ENCODE data around the gene GSE1. TPM values are rescaled to one million over a fixed set of nuclear protein-coding genes. Genes with fewer than 3 reads are reported as not detected.

The GSE1 gene
- total and polyA plus RNA-seq, 2 experiments from 2014 or later, result 27.9 to 43.5 TPM

DNA sequence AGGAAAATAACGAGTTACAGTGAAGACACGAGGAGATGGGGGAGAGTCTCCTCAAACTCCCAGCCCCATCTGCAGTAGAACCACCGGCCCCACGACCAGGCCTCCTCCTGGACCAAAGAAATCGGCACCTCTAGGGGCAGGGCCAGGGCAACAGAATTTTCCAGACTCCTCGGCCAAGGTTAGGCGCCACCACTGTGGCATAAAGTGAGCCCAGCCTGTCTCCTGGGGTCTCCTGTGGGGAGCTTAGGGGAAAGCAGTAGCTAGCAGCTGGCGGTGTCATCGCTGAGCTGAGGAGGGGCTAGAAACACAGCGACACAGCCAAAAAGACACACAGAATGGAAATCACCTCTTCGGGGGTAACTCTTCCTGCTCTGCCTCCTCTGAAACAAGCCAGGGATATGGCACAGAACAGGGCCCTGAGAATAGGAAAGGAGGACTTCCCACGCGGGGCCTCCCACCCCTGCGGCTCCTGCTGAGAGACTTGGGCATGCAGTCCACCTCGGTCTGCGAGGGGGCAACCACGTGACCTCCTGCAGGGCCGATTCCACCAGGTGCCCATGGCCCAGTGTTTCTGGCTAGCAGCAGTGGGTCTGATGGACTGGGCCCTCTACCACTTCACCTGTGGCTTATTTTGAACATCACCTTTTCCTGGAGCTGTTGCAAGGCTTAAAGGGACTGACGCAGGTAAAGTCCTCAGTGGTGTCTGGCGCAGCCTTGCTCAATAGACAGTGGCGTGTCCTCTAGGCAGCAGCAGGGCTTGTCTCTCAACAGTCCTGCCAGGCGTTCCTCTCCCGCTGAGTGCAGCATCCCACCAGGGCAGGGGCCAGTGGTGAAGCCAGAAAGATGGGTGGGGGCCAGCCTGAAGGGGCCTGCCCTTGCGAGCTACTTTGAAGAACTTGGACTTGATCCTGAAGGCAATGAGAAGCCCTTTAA, 82.3 kb downstream of the GSE1 start:
- Histone ChIP-seq H3K4me1 (ENCODE audit: insufficient read depth) (no peaks in the 10 kb centered on the region), H3K27me3 (no peaks in the 10 kb centered on the region)
- 87% methylated on average over 24 of the region's 24 CpGs for WGBS (ENCODE audit: low lambda C conversion rate, missing lambda C conversion rate)

DNA sequence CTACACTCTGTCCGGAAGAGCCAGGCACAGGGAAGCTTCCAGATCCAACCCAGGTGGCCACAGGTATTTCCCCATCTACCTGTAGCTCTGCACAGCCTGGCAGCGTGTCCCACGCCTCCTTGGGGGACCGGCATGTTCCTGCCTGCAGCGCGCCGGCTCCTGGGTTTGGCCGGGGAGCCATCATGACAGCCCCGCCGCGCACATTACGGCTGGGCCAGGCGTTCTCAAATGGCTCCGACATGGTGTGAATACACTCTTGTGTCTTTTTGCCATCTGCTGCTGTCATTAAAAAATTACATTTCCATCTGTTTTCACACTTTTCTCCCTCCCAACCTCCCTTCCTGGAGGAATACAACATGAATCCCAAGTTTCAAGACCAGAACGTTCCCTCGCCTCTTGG, 83.7 kb downstream of the GSE1 start:
- no peak overlapping the region for H3K4me3 ChIP-seq
- no peaks in the 10 kb centered on the region for H4K20me1 ChIP-seq (ENCODE audit: insufficient read depth, poor library complexity, severe bottlenecking)
- H2AFZ ChIP-seq, result no peak overlapping the region
- H3K27me3 ChIP-seq, result no peaks in the 10 kb centered on the region
- H3K9me3 ChIP-seq (ENCODE audit: low read depth), result no peaks in the 10 kb centered on the region
- no peaks in the 10 kb centered on the region for H3K36me3 ChIP-seq (replicated peaks; ENCODE audit: insufficient read depth, low read depth)
- H3K79me2 ChIP-seq, result no peaks in the 10 kb centered on the region
- TF ChIP-seq, protein P1, sequence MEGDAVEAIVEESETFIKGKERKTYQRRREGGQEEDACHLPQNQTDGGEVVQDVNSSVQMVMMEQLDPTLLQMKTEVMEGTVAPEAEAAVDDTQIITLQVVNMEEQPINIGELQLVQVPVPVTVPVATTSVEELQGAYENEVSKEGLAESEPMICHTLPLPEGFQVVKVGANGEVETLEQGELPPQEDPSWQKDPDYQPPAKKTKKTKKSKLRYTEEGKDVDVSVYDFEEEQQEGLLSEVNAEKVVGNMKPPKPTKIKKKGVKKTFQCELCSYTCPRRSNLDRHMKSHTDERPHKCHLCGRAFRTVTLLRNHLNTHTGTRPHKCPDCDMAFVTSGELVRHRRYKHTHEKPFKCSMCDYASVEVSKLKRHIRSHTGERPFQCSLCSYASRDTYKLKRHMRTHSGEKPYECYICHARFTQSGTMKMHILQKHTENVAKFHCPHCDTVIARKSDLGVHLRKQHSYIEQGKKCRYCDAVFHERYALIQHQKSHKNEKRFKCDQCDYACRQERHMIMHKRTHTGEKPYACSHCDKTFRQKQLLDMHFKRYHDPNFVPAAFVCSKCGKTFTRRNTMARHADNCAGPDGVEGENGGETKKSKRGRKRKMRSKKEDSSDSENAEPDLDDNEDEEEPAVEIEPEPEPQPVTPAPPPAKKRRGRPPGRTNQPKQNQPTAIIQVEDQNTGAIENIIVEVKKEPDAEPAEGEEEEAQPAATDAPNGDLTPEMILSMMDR (IDR thresholded peaks at IDR 0.05; ENCODE audit: poor library complexity), result no peak
- 94% methylated on average over 16 of the region's 16 CpGs for WGBS (ENCODE audit: low lambda C conversion rate, missing lambda C conversion rate)
- DNase-seq (ENCODE audit: low spot score), result no peak
- no peaks in the 10 kb centered on the region for H3K9me2 ChIP-seq (replicated peaks; ENCODE audit: insufficient read depth)
- no peak overlapping the region for H3K27ac ChIP-seq
- no peaks in the 10 kb centered on the region for H3K4me1 ChIP-seq (ENCODE audit: insufficient read depth)
- no peak overlapping the region for H3K4me2 ChIP-seq

More for the DNA sequence above, 82.3 kb downstream of the GSE1 start:
- Histone ChIP-seq H3K4me3 (no peak overlapping the region), H3K9me2 (replicated peaks; ENCODE audit: insufficient read depth) (no peaks in the 10 kb centered on the region), H4K20me1 (ENCODE audit: insufficient read depth, poor library complexity, severe bottlenecking) (no peaks in the 10 kb centered on the region), H3K9me3 (ENCODE audit: low read depth) (no peaks in the 10 kb centered on the region), H3K36me3 (replicated peaks; ENCODE audit: insufficient read depth, low read depth) (no peaks in the 10 kb centered on the region), H3K27ac (no peak overlapping the region), H3K4me2 (no peak overlapping the region), H3K79me2 (no peaks in the 10 kb centered on the region), H2AFZ (no peak overlapping the region)
- TF ChIP-seq, protein P1 (IDR thresholded peaks at IDR 0.05; ENCODE audit: poor library complexity), result no peak
- TF ChIP-seq EZH2 (IDR thresholded peaks at IDR 0.05; ENCODE audit: borderline replicate concordance) (no peak), EZH2phosphoT487 (IDR thresholded peaks at IDR 0.05; ENCODE audit: low read depth, severe bottlenecking, unreplicated experiment) (no peak)
- DNase-seq (ENCODE audit: low spot score), result no peak

DNA sequence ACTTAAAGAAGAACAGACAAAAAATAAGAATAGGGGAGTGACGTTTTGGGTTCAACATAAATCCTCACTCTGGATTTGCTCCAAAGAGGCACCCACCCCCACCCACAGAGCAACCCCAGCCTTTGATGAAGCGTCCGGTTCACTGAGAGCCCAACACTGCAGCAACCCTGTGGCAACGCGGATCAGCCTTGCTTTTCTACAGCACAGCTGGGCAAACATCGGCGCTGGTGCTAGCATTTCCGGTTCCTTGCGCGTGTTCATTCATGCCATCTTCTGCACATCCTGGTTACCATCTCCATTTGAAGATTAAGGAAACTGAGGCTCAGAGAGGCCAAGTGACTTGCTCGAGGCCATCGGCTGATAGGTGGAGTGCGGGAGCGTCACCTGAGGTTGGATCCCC, 84.3 kb downstream of the GSE1 start:
- Histone ChIP-seq H2AFZ (no peak overlapping the region), H3K4me1 (ENCODE audit: insufficient read depth) (no peaks in the 10 kb centered on the region), H3K27me3 (no peaks in the 10 kb centered on the region), H4K20me1 (ENCODE audit: insufficient read depth, poor library complexity, severe bottlenecking) (no peaks in the 10 kb centered on the region), H3K36me3 (replicated peaks; ENCODE audit: insufficient read depth, low read depth) (no peaks in the 10 kb centered on the region), H3K4me2 (no peak overlapping the region), H3K79me2 (no peaks in the 10 kb centered on the region), H3K27ac (no peak overlapping the region), H3K9me3 (ENCODE audit: low read depth) (no peaks in the 10 kb centered on the region), H3K4me3 (no peak overlapping the region), H3K9me2 (replicated peaks; ENCODE audit: insufficient read depth) (no peaks in the 10 kb centered on the region)
- no peak for DNase-seq (ENCODE audit: low spot score)
- TF ChIP-seq EZH2phosphoT487 (IDR thresholded peaks at IDR 0.05; ENCODE audit: low read depth, severe bottlenecking, unreplicated experiment) (no peak), EZH2 (IDR thresholded peaks at IDR 0.05; ENCODE audit: borderline replicate concordance) (no peak)
- TF ChIP-seq, protein P1 (IDR thresholded peaks at IDR 0.05; ENCODE audit: poor library complexity), result no peak
- WGBS (ENCODE audit: low lambda C conversion rate, missing lambda C conversion rate), result 86% methylated on average over 14 of the region's 14 CpGs
